ENCODE measurements around the gene ETV3.

ETV3 gene

DNA sequence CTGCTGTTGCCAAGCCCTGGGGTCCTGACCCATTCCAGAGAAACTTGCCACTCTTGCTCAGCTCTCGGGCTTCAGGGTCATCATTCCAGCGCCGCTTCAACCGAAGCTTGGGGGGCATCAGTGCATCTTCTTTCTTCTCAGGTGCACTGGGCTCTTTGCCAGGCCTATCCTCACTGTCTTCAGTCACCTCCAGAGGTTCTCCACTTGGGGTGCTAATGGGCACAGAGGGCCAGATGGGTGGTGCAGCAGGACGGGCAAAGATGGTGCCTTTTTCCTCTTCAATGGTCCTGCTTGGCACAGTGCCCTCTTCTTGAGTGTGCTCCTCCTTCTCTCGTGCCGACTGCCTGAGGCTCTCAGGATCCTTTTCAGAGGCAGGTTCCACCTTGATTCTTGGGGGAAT, 13.3 kb downstream of the ETV3 start:
- Histone ChIP-seq H3K4me3 (ENCODE audit: low read depth, low read length) (no peak overlapping the region), H3K9ac (ENCODE audit: low read length) (no peak overlapping the region), H3K4me1 (ENCODE audit: control insufficient read depth, insufficient read depth, low read length) (no peaks in the 10 kb centered on the region), H3K9me3 (ENCODE audit: control insufficient read depth, insufficient read depth, low read depth, low read length) (no peaks in the 10 kb centered on the region), H3K36me3 (ENCODE audit: control insufficient read depth, insufficient read depth, low read length) (peaks cover 68% of the 10 kb centered on the region), H3K27ac (ENCODE audit: low read depth, low read length) (no peak overlapping the region), H3K27me3 (ENCODE audit: control insufficient read depth, insufficient read depth, low read length) (no peaks in the 10 kb centered on the region)

DNA sequence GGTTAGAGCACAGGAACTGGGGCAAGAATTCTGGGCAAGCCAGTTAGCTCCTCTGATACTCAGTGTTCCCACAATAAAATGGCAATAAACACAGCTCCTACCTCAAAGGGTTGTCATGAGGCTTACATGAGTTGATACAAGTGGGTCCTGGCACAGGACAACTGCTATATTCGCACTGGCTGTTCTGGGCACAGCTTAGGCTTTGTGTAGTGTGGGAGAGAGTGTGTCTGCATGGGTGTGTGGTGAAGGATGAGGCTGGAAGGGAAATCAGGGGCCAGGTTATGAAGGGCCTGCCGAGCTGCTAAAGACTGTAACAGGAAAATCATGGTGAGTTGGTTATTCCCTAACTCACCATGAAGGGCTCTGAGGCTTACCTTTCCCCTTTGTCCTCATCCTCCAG, 18.7 kb downstream of the ETV3 start:
- Histone ChIP-seq H3K9ac (ENCODE audit: low read length) (no peak overlapping the region), H3K9me3 (ENCODE audit: control insufficient read depth, insufficient read depth, low read depth, low read length) (no peaks in the 10 kb centered on the region), H3K36me3 (ENCODE audit: control insufficient read depth, insufficient read depth, low read length) (peaks cover 20% of the 10 kb centered on the region), H3K27ac (ENCODE audit: low read depth, low read length) (no peak overlapping the region), H3K4me1 (ENCODE audit: control insufficient read depth, insufficient read depth, low read length) (peaks cover 26% of the 10 kb centered on the region), H3K4me3 (ENCODE audit: low read depth, low read length) (no peak overlapping the region), H3K27me3 (ENCODE audit: control insufficient read depth, insufficient read depth, low read length) (no peaks in the 10 kb centered on the region)

DNA sequence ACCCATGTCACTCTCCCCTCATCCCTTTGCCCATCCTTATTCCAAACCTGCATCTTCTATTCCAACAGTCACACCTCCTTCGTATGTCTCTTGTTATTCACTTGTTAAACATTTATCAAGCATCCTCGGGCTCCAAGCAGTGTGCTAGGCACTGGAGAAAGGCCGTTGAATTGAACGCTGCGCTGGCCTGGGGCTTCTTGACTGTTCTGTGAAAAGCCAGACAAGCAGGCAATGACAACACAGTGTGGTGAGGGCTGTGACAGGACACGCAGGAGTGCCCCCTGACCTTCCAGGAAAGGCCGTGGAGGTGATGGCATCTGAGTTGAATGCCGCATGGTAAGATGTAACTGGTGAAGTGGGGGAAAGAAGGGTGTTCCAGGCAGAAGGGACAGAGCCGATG, 19.2 kb downstream of the ETV3 start:
- Histone ChIP-seq H3K9me3 (ENCODE audit: control insufficient read depth, insufficient read depth, low read depth, low read length) (no peaks in the 10 kb centered on the region), H3K4me1 (ENCODE audit: control insufficient read depth, insufficient read depth, low read length) (peaks cover 30% of the 10 kb centered on the region), H3K27me3 (ENCODE audit: control insufficient read depth, insufficient read depth, low read length) (no peaks in the 10 kb centered on the region), H3K27ac (ENCODE audit: low read depth, low read length) (no peak overlapping the region), H3K9ac (ENCODE audit: low read length) (no peak overlapping the region), H3K4me3 (ENCODE audit: low read depth, low read length) (no peak overlapping the region), H3K36me3 (ENCODE audit: control insufficient read depth, insufficient read depth, low read length) (peaks cover 16% of the 10 kb centered on the region)

DNA sequence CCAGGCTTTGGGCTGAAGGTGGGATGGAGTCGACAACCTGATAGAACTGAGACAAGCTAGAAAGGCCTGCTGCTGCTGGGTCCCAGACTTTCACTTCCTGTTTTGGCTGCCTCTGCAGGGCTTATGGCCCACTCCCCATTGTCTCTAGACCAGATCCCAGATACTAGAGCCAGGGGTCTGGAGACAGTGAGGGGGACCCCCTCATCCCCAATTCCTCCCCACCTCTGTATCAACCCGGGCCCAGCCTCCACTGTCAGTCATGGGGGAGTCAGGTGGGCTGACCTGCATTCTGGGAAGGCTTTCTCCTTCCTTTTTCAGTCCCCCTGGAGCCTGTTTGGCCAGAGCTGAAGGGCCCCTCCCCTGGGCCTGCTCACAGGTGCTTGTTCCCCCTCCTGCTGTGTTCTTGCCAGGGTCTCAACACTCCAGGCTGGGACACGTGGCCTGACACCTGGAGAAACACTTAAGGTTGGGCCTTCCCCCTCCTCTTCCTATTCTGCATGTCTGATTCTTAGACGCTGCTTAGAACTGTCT, 20.6 kb downstream of the ETV3 start:
- peaks cover 44% of the 10 kb centered on the region for H3K4me1 ChIP-seq (ENCODE audit: control insufficient read depth, insufficient read depth, low read length)
- H3K9ac ChIP-seq (ENCODE audit: low read length), result no peak overlapping the region
- H3K27me3 ChIP-seq (ENCODE audit: control insufficient read depth, insufficient read depth, low read length), result peaks cover 5% of the 10 kb centered on the region; the same call in 1 of the 2 replicates
- no peaks in the 10 kb centered on the region for H3K9me3 ChIP-seq (ENCODE audit: control insufficient read depth, insufficient read depth, low read depth, low read length)
- H3K27ac ChIP-seq (ENCODE audit: low read depth, low read length), result no peak overlapping the region
- no peak overlapping the region for H3K4me3 ChIP-seq (ENCODE audit: low read depth, low read length)
- 0 out of 2 replicates have a peak, but pooled peaks cover 2% of the 10 kb centered on the region for H3K36me3 ChIP-seq (ENCODE audit: control insufficient read depth, insufficient read depth, low read length)

DNA sequence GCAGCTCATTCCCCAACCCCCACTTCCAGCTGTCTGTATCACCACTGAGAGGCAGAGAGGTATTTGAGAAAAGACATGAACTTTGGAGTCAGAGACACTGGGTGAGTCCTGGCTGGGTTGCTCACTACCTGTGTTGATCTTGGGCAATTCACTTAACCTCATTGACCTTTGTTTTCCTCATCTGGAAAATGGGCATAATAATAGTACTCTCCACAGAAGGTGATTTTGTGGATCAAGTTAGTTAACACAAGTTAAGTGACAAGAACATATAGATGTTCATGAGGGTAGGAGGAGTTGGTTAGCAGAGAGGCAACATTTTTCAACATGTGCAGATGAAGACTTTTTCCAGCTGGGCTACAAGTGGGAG, 21.5 kb downstream of the ETV3 start:
- no peaks in the 10 kb centered on the region for H3K36me3 ChIP-seq (ENCODE audit: control insufficient read depth, insufficient read depth, low read length)
- no peak overlapping the region for H3K9ac ChIP-seq (ENCODE audit: low read length)
- peaks cover 53% of the 10 kb centered on the region for H3K4me1 ChIP-seq (ENCODE audit: control insufficient read depth, insufficient read depth, low read length)
- H3K9me3 ChIP-seq (ENCODE audit: control insufficient read depth, insufficient read depth, low read depth, low read length), result no peaks in the 10 kb centered on the region
- H3K4me3 ChIP-seq (ENCODE audit: low read depth, low read length), result no peak overlapping the region
- H3K27ac ChIP-seq (ENCODE audit: low read depth, low read length), result no peak overlapping the region
- peaks cover 13% of the 10 kb centered on the region; the same call in 1 of the 2 replicates for H3K27me3 ChIP-seq (ENCODE audit: control insufficient read depth, insufficient read depth, low read length)

DNA sequence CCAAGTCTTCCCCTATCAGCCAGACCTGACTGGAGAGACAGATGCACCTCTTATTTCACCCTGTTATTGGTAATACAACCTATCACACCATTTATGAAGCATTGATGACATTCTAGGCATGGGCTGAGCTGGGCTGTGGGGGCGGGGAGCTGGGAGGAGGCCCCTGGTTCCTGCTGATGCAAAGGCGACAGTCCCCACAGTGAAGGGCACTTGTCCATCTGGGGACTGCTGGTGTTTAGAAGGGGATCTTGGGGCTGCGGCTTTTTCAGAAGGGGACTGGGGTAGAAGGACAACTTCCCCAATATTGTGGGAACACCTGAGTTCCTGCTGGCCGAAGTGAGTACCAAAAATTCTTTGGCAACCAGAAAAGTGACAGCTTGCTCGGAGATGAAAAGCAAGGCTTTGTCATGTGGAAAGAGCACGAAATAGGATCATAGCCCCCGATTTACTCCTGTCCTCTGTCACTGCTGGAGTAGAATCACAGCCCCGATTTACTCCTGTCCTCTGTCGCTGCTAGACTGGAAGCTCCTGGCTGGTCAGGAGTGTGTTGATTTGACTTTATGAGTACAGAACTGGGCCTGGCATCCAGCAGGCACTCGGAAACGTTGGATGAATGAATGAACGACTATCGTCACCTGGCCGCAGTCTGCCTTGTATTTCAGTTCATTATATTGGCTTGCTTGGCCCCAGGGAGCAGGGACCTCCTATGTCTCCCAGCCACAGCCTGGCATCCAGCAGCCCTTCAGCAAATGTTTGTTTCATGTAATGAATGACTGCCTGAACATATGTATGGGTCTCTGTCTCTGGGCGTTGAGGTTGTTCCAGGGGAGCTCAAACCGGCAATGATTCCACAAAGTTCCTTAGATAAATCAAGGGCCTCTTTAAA, 22.1 kb downstream of the ETV3 start:
- no peak overlapping the region for H3K4me3 ChIP-seq (ENCODE audit: low read depth, low read length)
- H3K9me3 ChIP-seq (ENCODE audit: control insufficient read depth, insufficient read depth, low read depth, low read length), result no peaks in the 10 kb centered on the region
- H3K36me3 ChIP-seq (ENCODE audit: control insufficient read depth, insufficient read depth, low read length), result no peaks in the 10 kb centered on the region
- H3K27me3 ChIP-seq (ENCODE audit: control insufficient read depth, insufficient read depth, low read length), result peaks cover 13% of the 10 kb centered on the region; the same call in 1 of the 2 replicates
- no peak overlapping the region for H3K27ac ChIP-seq (ENCODE audit: low read depth, low read length)
- H3K4me1 ChIP-seq (ENCODE audit: control insufficient read depth, insufficient read depth, low read length), result peaks cover 59% of the 10 kb centered on the region
- H3K9ac ChIP-seq (ENCODE audit: low read length), result no peak overlapping the region

DNA sequence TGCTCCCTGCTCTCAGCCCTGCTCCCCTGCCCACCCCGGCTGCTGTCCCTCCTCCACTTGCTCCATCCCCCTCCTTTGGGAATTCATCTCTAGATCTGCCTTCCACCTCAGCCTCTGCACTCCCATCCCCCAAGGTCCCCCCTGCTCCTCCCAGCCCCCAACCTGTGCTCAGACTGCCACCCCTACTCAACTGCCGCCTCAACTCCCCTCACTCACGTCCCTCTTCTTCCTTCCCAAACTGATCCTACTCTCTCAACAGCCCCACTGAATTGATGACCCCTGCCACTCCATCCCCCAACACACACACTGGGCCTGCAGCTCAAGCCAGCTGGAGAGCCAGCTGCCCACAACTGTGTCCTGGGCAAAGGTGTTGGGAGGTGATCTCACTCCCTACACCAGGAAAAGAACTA, 22.8 kb downstream of the ETV3 start:
- Histone ChIP-seq H3K27me3 (ENCODE audit: control insufficient read depth, insufficient read depth, low read length) (peaks cover 13% of the 10 kb centered on the region; the same call in 1 of the 2 replicates), H3K9me3 (ENCODE audit: control insufficient read depth, insufficient read depth, low read depth, low read length) (no peaks in the 10 kb centered on the region), H3K4me3 (ENCODE audit: low read depth, low read length) (no peak overlapping the region), H3K27ac (ENCODE audit: low read depth, low read length) (no peak overlapping the region), H3K9ac (ENCODE audit: low read length) (no peak overlapping the region), H3K36me3 (ENCODE audit: control insufficient read depth, insufficient read depth, low read length) (no peaks in the 10 kb centered on the region), H3K4me1 (ENCODE audit: control insufficient read depth, insufficient read depth, low read length) (peaks cover 65% of the 10 kb centered on the region)

DNA sequence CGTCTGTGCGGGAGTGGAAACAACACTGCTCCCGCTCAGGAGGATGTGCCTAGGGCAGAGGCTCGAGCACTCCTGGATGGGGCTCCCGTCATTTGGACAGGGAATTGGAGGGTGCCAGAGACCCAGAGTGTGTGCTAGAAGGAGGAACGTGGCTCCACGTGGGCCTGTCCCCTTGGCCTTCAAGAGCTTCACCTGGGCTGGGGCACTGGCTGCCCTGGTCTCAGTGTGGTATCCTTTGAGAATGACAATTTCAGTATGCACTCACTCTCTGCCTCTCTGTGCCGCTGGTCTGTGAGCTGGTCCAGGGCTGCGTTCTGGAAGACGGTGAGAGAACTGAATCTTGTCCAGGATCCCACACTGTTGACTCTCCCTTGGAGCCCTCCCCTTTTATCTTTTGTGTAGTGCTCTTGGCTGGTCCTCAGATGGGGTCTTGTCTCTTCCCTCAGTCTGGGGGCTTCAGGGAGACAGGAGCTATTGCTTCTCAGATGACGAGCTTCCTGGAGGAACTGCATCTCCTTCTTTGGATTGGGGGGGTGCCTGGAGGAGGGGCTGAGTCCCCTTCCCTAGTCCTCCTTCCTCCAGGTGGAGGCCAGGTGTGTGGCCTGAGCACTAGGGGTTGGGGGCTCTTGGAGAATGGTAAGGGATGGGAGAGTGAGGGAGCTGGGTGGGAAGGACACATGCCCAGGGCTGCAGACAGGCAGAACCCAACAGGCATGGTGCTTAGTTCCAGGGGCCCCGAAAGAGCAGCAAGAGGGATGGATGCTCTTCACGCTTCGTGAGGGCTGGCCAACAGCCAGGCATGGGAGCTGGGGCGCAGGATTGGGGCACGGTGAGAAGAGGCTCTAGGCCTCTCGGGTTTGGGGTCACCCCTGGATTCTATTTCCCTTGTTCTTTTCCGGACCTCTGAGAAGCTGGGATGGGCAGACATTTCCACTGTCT, 23.7 kb downstream of the ETV3 start:
- no peak overlapping the region for H3K27ac ChIP-seq (ENCODE audit: low read depth, low read length)

DNA sequence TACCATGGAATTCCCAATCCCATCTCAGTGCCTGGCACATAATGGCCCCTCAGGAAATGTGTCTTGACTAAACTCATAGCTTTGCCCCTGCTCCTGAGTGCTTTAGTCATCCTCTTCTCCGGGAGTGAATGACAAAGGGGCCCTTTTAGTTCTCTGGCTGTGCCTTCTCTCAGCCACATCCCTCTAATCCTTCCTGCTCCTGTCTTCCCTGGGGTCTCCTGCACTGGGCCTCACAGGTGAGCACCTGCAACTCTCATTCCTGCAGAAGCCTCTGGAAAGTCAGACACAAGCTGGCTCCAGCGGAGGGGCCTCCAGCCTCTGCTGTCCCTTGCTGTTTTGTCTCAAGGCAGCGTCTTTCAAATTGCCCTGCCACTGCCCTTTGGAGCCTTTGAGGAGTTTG, 24.6 kb downstream of the ETV3 start:
- Histone ChIP-seq H3K4me1 (ENCODE audit: control insufficient read depth, insufficient read depth, low read length) (peaks cover 65% of the 10 kb centered on the region), H3K9ac (ENCODE audit: low read length) (no peak overlapping the region), H3K9me3 (ENCODE audit: control insufficient read depth, insufficient read depth, low read depth, low read length) (no peaks in the 10 kb centered on the region), H3K4me3 (ENCODE audit: low read depth, low read length) (no peak overlapping the region), H3K27ac (ENCODE audit: low read depth, low read length) (no peak overlapping the region), H3K27me3 (ENCODE audit: control insufficient read depth, insufficient read depth, low read length) (peaks cover 14% of the 10 kb centered on the region; the same call in 1 of the 2 replicates), H3K36me3 (ENCODE audit: control insufficient read depth, insufficient read depth, low read length) (no peaks in the 10 kb centered on the region)

More for the DNA sequence above, 23.7 kb downstream of the ETV3 start:
- Histone ChIP-seq H3K27me3 (ENCODE audit: control insufficient read depth, insufficient read depth, low read length) (peaks cover 13% of the 10 kb centered on the region; the same call in 1 of the 2 replicates), H3K9me3 (ENCODE audit: control insufficient read depth, insufficient read depth, low read depth, low read length) (no peaks in the 10 kb centered on the region), H3K4me3 (ENCODE audit: low read depth, low read length) (no peak overlapping the region), H3K9ac (ENCODE audit: low read length) (no peak overlapping the region), H3K4me1 (ENCODE audit: control insufficient read depth, insufficient read depth, low read length) (peaks cover 65% of the 10 kb centered on the region), H3K36me3 (ENCODE audit: control insufficient read depth, insufficient read depth, low read length) (no peaks in the 10 kb centered on the region)

DNA sequence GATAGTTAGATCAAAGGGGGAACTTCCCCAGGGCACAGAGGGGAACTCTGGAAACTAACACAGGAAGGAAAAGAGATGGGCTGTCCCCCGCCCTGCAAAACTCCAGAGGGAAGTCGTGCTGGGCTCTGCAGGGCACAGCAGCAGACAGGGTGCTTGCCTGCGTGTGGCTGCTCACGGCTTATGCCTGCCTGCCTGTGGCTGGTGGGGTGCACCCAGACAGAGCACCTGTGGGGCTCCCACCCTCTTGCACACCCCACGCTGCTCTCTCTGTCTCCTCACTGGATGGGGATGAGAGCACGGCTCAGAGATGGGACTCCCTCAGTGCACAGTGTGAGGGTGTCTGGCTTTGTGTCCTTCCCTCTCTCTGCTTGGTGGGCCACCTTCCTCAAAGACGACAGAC, 25.1 kb downstream of the ETV3 start:
- peaks cover 19% of the 10 kb centered on the region; the same call in 1 of the 2 replicates for H3K27me3 ChIP-seq (ENCODE audit: control insufficient read depth, insufficient read depth, low read length)
- H3K9ac ChIP-seq (ENCODE audit: low read length), result no peak overlapping the region
- H3K36me3 ChIP-seq (ENCODE audit: control insufficient read depth, insufficient read depth, low read length), result no peaks in the 10 kb centered on the region
- peaks cover 64% of the 10 kb centered on the region for H3K4me1 ChIP-seq (ENCODE audit: control insufficient read depth, insufficient read depth, low read length)
- H3K27ac ChIP-seq (ENCODE audit: low read depth, low read length), result no peak overlapping the region
- H3K4me3 ChIP-seq (ENCODE audit: low read depth, low read length), result no peak overlapping the region
- no peaks in the 10 kb centered on the region for H3K9me3 ChIP-seq (ENCODE audit: control insufficient read depth, insufficient read depth, low read depth, low read length)

All from HUES6 (cell line).